Muscle layer of colon (tissue), 2 donors: ENCODE measurements around the gene EVX2.

ENCODE experiments used
- H3K27ac ChIP-seq: one replicate; pipeline ENCODE4 v1.7.0; 2013; ENCODE audit warnings: low read depth, mild to moderate bottlenecking, low read length, moderate library complexity
- H3K27me3 ChIP-seq, 2 donors: one replicate each; pipeline ENCODE4 v1.7.0; 2013; ENCODE audit warnings: low read length in 2 of 2, mild to moderate bottlenecking in 2 of 2; ENCODE audit not compliant: insufficient read depth in 2 of 2, control insufficient read depth in 1 of 2
- H3K36me3 ChIP-seq: one replicate; pipeline ENCODE4 v1.7.0; 2013; ENCODE audit warnings: mild to moderate bottlenecking, low read length; ENCODE audit not compliant: insufficient read depth
- H3K4me1 ChIP-seq: one replicate; pipeline ENCODE4 v1.7.0; 2013; ENCODE audit warnings: mild to moderate bottlenecking, low read length; ENCODE audit not compliant: insufficient read depth
- H3K4me3 ChIP-seq, 2 donors: one replicate each; pipeline ENCODE4 v1.7.0; 2013; ENCODE audit warnings: low read length in 2 of 2, low read depth in 1 of 2, mild to moderate bottlenecking in 1 of 2, moderate library complexity in 1 of 2
- H3K9ac ChIP-seq: one replicate; pipeline ENCODE4 v1.7.0; 2013; ENCODE audit warnings: low read length
- H3K9me3 ChIP-seq: one replicate; pipeline ENCODE4 v1.7.0; 2013; ENCODE audit warnings: mild to moderate bottlenecking, low read length
- donor health status: abdominal sarcoma.
- donor health status: Adenocarcinoma of cecum.

EVX2 gene

DNA sequence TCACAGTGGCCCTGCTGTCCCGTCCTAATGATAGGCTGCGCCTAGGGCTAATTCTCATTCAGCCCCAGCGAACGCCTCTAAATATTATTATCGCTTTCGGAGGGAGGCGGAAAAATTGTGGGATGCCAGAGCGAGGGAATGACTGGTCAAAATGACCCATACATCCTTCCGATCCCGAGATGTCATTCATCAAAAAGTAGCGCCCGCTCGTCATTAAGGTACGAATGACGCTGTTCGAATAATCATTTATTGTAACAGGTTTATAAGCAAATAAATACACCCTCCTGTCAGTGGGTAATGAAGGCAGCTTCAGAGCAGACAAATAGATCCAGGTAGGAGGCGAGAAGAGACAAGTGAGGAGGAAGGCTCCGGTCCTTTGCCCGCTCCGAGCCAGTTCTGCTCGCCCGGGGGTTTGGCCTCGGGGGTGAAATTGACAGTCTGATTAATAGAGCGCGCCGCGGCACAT is at the start of gene EVX2:
Gene EVX2, minus strand, starts transcription at position 167 of the 466 bp plus-strand sequence. CDS start 186 bp downstream, outside the sequence.
- no peaks in the 10 kb centered on the region for H3K9me3 ChIP-seq
- H3K4me3 ChIP-seq: no peak within 1 kb of the TSS
- peaks cover 24% of the 10 kb centered on the region for H3K4me1 ChIP-seq
- no peak within 1 kb of the TSS for H3K9ac ChIP-seq
- H3K36me3 ChIP-seq: no peaks in the 10 kb centered on the region
- no peak within 1 kb of the TSS for H3K27ac ChIP-seq
- H3K27me3 ChIP-seq: peaks cover 96 to 98% of the 10 kb centered on the region in 2 donors

DNA sequence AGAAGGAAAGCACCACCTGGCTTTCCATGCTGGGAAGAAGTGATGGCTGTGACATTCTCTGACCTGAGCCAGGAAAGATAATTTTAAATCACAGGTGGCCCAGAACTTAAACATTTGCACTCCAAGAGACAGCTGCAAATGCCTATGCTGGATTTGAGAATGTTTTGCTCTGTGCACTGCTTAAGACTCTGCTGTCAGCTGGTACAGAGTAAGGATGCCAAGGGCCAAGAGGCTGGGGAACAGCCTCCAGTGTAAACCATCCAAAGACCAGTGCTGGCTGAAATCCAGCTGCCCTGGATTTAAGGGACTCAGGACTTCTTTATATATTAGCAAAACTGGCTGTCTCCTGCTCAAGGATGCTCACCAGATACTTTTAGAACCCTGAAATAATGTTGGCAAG is 49.6 kb upstream of the EVX2 start:
- peak overlapping the region; percentile 96 for H3K27ac ChIP-seq
- peak overlapping the region in 1 of 2 donors; percentile 75 for H3K4me3 ChIP-seq
- H3K36me3 ChIP-seq: no peaks in the 10 kb centered on the region
- H3K4me1 ChIP-seq: peaks cover 37% of the 10 kb centered on the region
- H3K9me3 ChIP-seq: no peaks in the 10 kb centered on the region
- peak overlapping the region; percentile 59 for H3K9ac ChIP-seq
- H3K27me3 ChIP-seq: peaks cover 0 to 6% of the 10 kb centered on the region in 2 donors

DNA sequence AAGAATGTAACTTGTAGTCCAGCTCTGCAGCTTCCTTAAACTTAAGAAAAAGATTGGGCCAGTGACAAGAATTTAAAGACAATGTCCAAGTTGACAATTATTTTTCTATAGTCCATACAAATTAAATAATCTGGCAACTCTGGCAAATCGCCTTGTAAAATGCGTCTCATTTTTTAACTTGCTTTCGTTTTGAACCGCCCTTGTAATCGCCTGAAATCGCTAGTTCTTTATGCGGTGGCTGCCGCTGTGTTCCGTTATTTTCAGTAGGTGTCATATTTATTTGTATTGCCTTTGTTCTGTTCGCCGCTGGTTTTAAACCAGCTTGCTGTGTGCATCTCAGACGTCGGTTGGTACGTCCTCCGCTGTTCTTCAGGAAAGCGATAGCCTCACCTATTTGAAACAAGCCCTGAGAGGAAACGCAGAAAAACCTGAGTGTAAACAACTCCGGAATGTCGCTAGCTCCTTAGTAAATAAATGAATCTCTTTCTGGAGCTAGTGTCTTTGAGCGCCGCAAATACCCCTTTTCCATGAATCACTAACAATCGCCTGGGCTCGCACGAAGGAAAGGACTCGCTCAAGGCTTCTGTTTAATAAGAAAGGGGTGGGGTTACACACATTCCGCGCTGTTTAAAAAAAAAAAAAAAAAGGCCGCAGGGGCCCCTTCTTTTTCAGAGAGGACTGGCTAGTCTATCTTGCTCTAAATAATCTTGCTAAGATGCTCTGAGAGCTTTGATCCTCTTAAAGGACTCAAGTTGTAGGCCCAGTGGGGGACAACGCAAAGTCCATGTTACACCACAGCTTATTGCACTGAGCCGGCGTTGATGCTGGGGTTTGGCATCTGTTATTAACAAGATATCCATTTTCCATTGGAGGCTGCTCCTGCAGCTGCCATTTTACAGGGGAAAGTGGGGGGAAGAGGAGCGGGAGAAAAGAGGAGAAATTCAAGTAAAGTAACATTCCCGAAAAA is 48.7 kb upstream of the EVX2 start:
- Histone ChIP-seq H3K36me3 (no peaks in the 10 kb centered on the region), H3K27ac (peak overlapping the region; percentile 96), H3K27me3 (peaks cover 0 to 6% of the 10 kb centered on the region in 2 donors), H3K9ac (peak overlapping the region; percentile 59), H3K4me1 (peaks cover 43% of the 10 kb centered on the region), H3K4me3 (peak overlapping the region; percentile 38 to 75), H3K9me3 (no peaks in the 10 kb centered on the region)

DNA sequence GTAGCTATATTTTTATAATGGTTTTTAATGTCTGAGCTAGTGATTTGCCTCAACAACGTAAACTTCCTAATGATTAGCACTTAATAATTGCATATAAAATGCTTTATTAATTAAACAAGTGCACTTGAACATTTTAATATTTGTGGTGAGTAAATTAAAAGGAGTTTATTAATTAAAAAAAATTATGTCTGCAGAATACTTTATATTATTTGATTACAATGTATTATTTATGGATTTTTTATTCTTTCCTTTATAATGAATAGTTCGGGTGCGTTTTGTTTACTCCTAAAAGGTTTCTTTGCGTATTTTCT is 48.0 kb upstream of the EVX2 start:
- H3K4me1 ChIP-seq: peaks cover 43% of the 10 kb centered on the region
- peaks cover 0 to 6% of the 10 kb centered on the region in 2 donors for H3K27me3 ChIP-seq
- peak overlapping the region; percentile 73 for H3K9ac ChIP-seq
- H3K36me3 ChIP-seq: no peaks in the 10 kb centered on the region
- H3K9me3 ChIP-seq: no peaks in the 10 kb centered on the region
- H3K27ac ChIP-seq: peak overlapping the region; percentile 96
- H3K4me3 ChIP-seq: peak overlapping the region; percentile 38 to 75

DNA sequence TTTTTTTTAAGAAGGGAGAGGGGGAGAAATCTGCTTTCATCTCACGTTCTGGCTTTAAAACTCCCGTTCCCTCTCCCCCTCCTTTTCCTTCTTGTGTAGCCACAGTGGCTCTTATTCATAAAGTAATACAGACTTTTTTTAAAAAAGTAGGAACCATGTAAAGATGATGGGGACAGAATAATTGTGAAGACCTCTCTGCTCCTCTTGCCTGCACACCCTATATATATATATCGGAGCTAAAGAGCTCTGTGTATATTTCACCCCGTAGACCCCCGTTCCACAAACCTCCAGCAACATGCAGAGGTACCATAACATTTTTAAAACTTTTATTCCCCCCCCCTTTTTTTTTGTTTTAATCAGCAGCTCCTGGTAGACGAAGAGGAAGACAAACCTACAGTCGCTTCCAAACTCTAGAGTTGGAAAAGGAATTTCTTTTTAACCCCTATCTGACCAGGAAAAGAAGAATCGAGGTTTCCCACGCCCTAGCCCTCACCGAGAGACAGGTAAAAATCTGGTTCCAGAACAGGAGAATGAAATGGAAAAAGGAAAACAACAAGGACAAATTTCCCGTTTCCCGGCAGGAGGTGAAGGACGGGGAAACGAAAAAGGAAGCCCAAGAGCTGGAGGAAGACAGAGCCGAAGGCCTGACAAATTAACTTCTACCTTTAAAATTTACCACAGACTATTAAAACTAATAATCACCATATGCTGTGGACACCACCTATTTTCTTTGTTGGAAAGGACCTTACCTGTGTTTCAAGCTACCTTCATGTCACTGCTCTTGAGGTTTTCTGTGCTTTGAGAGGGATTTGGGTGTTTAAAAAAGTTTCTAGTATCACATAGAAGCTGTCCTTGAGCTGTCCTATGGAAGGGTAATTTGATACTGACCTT is 47.4 kb upstream of the EVX2 start:
- peak overlapping the region; percentile 73 for H3K9ac ChIP-seq
- H3K4me3 ChIP-seq: peak overlapping the region; percentile 53 to 61
- peak overlapping the region; percentile 96 for H3K27ac ChIP-seq
- no peaks in the 10 kb centered on the region for H3K9me3 ChIP-seq
- peaks cover 45% of the 10 kb centered on the region for H3K4me1 ChIP-seq
- no peaks in the 10 kb centered on the region for H3K36me3 ChIP-seq
- H3K27me3 ChIP-seq: peaks cover 0 to under 1% of the 10 kb centered on the region in 2 donors

DNA sequence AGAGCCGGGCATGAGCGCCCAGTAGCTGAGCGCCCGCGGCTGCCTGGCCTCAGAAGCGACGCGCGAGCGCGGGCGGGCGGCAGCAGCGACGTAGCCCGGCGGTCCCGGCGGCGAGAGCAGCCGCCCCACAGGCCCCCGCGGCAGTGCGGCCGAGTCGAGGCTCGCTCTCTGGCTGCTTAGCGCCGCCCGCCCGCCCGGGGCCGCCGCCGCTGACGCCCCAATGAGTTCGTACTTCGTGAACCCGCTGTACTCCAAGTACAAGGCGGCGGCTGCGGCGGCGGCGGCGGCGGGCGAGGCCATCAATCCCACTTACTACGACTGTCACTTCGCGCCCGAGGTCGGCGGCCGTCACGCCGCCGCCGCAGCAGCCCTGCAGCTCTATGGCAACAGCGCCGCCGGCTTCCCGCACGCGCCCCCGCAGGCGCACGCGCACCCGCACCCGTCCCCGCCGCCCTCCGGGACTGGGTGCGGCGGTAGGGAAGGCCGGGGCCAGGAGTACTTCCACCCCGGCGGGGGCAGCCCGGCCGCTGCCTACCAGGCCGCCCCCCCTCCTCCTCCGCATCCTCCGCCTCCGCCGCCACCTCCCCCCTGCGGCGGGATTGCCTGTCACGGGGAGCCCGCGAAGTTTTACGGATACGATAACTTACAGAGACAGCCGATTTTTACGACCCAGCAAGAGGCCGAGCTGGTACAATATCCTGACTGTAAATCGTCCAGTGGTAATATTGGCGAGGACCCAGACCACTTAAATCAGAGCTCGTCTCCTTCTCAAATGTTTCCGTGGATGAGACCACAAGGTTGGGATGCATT is 46.6 kb upstream of the EVX2 start:
- Histone ChIP-seq H3K9ac (peak overlapping the region; percentile 73), H3K36me3 (no peaks in the 10 kb centered on the region), H3K27me3 (no peaks in the 10 kb centered on the region), H3K4me1 (peaks cover 45% of the 10 kb centered on the region), H3K4me3 (peak overlapping the region; percentile 53 to 61), H3K27ac (peak overlapping the region; percentile 96), H3K9me3 (no peaks in the 10 kb centered on the region)

DNA sequence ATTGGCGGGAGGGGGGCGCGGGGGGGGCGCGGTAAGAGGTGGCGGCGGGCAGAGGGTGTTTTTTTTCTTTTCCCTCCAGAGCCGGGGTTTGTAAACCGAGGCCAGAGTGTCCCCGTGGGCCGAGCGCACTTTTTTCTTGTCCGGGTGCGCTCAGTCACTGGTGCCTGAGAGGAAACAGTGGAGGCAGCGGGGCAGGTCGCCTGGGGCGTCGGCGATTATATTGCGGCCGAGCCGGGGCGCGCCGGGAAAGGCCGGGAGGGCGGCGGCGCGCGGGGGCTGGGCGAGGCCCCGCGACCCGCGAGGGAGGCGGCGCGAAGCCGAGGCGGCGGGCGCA is 46.0 kb upstream of the EVX2 start:
- Histone ChIP-seq H3K4me1 (peaks cover 40% of the 10 kb centered on the region), H3K9me3 (no peaks in the 10 kb centered on the region), H3K9ac (no peak overlapping the region), H3K27ac (peak overlapping the region; percentile 74), H3K36me3 (no peaks in the 10 kb centered on the region), H3K27me3 (no peaks in the 10 kb centered on the region), H3K4me3 (peak overlapping the region in 1 of 2 donors; percentile 40)

DNA sequence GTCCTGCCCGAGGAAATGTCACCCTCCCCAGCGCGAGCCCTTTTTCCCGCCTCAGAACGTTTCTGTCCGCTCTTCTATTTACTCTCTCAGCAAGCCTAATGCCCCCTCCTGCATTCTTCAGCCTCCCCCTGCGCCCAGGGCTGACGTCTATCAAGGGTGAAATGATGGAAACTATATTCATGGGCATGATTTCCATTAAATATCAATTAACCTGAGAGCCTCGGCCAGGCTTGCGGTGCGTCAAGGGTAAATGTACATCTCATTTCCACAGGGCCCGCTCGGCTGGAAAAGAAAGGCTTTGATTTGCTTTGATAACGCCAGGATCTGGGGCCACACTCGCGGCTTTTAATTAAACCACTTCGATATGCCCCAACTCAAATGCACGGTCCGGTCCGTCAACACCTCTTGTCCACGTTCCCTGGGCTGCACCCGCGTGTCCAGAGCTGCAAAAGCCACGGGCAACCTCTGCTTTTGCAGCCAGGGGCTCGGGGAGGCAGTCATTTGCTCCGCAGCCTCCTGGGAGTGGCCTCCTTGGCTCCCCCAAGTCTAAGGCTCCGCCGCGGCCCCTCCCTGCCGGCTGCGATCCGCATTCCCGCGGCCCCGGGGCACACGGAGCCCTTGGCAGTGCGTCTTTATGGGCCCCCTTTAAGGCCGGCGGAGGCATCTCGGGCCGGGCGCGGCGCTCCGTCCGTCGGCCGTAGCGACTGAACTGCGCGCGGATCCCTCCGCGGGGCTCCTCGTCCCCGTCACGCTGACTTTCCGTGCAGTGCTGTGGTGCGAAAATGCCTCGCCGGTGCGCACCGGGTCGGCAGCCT is 45.4 kb upstream of the EVX2 start, which contains the start of gene HOXD8:
Gene HOXD8, plus strand, starts transcription at position 724 of the 815 bp plus-strand sequence. CDS start 662 bp downstream, outside the sequence.
- Histone ChIP-seq H3K4me3 (peak within 1 kb of the TSS; percentile 53 to 68), H3K36me3 (no peaks in the 10 kb centered on the region), H3K4me1 (peaks cover 38% of the 10 kb centered on the region), H3K27me3 (no peaks in the 10 kb centered on the region), H3K27ac (peak within 1 kb of the TSS; percentile 96), H3K9ac (peak within 1 kb of the TSS; percentile 66), H3K9me3 (no peaks in the 10 kb centered on the region)

DNA sequence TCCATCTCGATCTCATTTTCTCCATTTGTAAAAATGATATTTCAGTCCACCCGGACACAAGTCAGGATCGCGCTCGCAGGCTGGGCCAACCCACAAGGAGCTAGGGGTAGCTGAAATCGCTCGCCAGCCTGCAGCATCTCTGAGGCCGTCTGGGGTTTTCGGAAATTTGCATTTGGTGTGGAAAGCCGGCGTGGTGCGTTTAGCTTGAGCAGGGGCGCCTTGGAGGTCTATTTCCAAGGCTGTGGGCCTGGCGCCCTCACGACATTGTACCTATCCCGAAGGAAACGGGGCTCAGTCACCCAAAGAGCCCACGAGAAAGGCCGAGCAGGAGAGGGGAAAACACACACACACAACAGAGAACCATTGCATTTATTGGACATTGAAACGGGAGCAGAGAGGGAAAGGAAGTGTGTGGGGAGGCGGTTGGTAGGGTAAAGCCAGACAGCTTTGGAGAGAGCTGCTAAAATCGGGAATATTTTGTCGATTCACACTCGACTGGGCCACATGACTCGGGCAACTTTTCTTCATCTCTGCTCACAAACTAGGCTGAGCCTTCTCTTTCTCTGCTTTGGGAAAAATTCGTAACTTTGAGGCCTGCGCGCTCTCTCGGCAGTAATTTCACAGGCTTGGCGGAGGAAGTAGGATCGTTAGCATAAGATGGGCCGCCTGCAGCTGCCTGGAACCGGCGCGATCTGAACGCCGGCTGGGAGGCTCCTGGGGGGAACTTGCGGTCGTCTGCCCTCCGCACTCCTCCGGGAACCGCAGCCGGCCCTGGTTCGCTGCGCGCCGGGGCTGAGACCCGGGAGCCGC is 44.6 kb upstream of the EVX2 start:
- Histone ChIP-seq H3K4me3 (peak overlapping the region; percentile 40 to 68), H3K4me1 (peaks cover 34% of the 10 kb centered on the region), H3K9me3 (no peaks in the 10 kb centered on the region), H3K27me3 (peaks cover 0 to under 1% of the 10 kb centered on the region in 2 donors), H3K9ac (peak overlapping the region; percentile 66), H3K27ac (peak overlapping the region; percentile 74), H3K36me3 (no peaks in the 10 kb centered on the region)

DNA sequence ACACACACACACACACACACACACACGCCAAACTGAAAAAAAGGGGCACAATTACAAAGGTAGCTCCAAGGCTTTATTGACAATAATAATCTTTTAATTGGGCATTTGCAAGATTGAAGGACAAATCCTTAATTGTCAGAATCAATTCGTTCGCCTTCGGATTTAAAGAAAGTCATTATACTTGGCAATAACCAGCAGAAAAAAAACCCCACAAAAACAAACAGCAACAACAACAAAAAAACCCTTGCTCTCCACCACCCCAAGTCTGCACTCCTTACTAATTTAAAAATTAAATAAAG is 44.0 kb upstream of the EVX2 start:
- peak overlapping the region in 1 of 2 donors; percentile 68 for H3K4me3 ChIP-seq
- H3K9me3 ChIP-seq: no peaks in the 10 kb centered on the region
- H3K4me1 ChIP-seq: peaks cover 28% of the 10 kb centered on the region
- peak overlapping the region; percentile 66 for H3K9ac ChIP-seq
- peak overlapping the region; percentile 74 for H3K27ac ChIP-seq
- peaks cover 0 to 7% of the 10 kb centered on the region in 2 donors for H3K27me3 ChIP-seq
- no peaks in the 10 kb centered on the region for H3K36me3 ChIP-seq
